Measurements from ENCODE around the gene FBXO5. TPM values are rescaled to one million over a fixed set of nuclear protein-coding genes. Genes with fewer than 3 reads are reported as not detected.
"Not testable (repeated sequence)": the region's sequence is repeated elsewhere in the genome, so short reads cannot be mapped to it uniquely, and the experiment has no call there.

The FBXO5 gene
- total RNA-seq, 2 experiments from 2014 or later: 68.7 to 71.2 TPM

DNA sequence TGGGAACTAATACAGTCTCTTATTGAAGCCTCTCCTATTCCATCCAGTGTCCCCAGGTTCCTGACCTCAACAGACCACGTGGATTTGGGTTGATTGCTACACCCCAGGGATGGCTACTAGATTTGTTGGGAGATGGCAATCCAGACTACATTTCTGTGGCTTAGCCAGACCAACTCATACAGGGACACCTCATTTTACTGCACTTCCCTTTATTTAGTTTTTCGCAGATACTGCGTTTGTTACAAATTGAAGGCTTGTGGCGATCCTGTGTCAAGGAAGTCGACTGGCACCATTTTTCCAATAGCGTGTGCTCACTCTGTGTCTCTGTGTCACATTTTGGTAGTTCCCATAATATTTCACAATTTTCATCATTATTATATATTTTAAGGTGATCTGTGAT is 30.0 kb upstream of the FBXO5 start:
- ChIA-PET POLR2A (no interaction called here), CTCF (no interaction called here)
- H3K4me1 Mint-ChIP-seq: no peaks in the 10 kb centered on the region
- H3K27me3 Mint-ChIP-seq: peaks cover 30% of the 10 kb centered on the region
- no peaks in the 10 kb centered on the region for H3K9me3 Mint-ChIP-seq
- no peak overlapping the region for H3K27ac Mint-ChIP-seq
- H3K4me3 Mint-ChIP-seq: no peak overlapping the region
- DNase-seq: no peak
- H3K36me3 Mint-ChIP-seq (ENCODE audit: low read depth): no peaks in the 10 kb centered on the region

GRCh38 chr6:153003366-153003690 is 20.5 kb upstream of the FBXO5 start:
- Mint-ChIP-seq H3K27me3 (peaks cover 1% of the 10 kb centered on the region), H3K4me3 (peak overlapping the region; percentile 91), H3K36me3 (ENCODE audit: low read depth) (peaks cover 32% of the 10 kb centered on the region), H3K9me3 (peaks cover 5% of the 10 kb centered on the region), H3K4me1 (peaks cover 39% of the 10 kb centered on the region), H3K27ac (peak overlapping the region; percentile 77)
- ChIA-PET POLR2A (interaction anchor here (2.2 to 10.0 kb wide), 2 partner anchors 18 to 22 kb away, joined by 7 to 151 read pairs; partner anchors contain the start of gene FBXO5), CTCF (interaction anchor here (1.0 kb wide), 1 partner anchor 20 kb away, joined by 4 read pairs; the partner anchor contains the start of gene FBXO5)
- DNase-seq: no peak

DNA sequence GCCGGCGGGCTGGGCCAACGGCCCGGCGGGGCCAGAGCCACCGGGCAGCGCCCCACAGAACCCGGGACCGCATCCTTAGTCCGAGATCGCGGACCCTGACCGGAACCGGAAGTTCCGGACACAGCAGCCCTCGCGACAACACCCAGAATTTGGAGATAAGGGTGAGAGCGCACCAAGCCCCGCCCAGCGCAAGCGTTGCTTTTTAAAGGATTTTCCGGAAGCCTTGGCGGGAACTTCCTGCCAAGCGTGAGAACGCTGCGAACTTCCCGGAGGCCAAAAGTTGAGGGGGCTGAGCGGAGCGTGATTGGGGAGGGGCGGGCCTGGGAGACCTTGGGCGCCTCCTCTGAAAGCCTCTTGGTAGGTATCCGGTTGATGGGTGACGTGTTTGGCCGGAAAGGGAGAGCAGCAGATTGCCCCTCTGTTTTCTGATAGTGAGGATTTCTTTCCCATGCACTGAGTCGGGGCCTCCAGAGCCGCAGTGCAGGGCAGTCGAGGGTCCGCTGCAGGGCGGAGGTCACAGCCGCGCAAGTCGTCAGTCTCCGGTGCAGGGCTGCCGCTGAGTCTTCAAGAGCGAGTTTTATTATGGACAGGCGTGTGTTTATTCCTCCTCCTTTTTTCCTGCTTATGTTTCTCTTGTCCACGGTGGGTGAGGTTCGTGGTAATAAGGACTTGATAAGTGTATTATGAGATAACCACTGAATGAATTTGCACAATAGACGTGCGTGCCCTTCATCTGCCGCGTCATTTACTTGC is 19.9 kb upstream of the FBXO5 start, which contains the start of gene MTRF1L:
TSS of gene MTRF1L (minus strand) at position 97 of the 753 bp plus-strand sequence. CDS start at position 73, 24 bp downstream.
- DNase-seq: peak; percentile 89
- ChIA-PET POLR2A (interaction anchor here (0.8 to 10.0 kb wide), 6 partner anchors 18 to 1612 kb away, joined by 3 to 151 read pairs (median 6); partner anchors contain the start of gene FBXO5), CTCF (interaction anchor here (0.7 to 1.3 kb wide), 3 partner anchors 11 to 20 kb away, joined by 3 to 7 read pairs (median 4); partner anchors contain the start of gene FBXO5)
- H3K27me3 Mint-ChIP-seq: peaks cover 1% of the 10 kb centered on the region
- peaks cover 39% of the 10 kb centered on the region for H3K4me1 Mint-ChIP-seq
- peaks cover 5% of the 10 kb centered on the region for H3K9me3 Mint-ChIP-seq
- H3K27ac Mint-ChIP-seq: peak within 1 kb of the TSS; percentile 88
- H3K4me3 Mint-ChIP-seq: peak within 1 kb of the TSS; percentile 91
- peaks cover 35% of the 10 kb centered on the region for H3K36me3 Mint-ChIP-seq (ENCODE audit: low read depth)

DNA sequence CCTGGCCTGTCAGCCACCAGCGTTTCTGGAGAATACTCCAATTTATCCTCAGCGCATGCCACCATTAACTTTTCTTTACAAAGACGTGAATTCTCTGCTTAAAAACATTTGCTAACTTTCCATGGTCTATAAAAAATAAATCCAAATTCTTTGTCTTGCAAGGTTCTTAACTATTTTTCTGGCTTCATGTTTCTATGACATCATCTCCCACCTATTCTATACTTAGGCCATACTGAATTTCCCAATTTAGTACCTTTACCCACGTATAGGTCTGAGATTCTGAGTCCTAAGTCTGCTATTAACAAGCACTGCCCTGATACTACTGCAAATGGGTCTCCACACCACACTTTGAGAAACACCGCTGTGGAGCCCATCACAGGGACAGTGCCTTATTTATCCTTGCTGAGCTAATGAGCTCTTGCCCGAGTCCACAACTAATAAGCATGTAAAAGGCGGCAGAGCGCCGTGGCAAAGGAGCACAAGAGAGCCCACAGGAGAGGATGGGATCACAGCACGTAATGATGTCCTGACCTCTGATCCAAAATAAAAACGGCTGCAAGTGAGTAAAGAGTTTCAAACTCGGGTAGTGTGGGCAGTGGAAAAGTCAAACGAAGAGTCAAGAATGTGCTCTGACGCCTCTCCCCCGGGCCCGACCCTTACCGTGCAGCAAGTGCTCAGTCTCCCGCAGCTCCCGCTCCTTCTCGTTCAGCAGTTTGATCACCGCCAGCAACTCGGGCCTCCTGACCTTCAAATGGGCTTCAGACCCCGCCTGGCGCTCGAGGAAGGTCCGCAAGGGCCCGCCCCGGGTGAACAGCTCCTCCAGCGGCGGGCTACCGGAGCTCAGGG is 19.1 kb upstream of the FBXO5 start:
- Mint-ChIP-seq H3K27me3 (peaks cover 1% of the 10 kb centered on the region), H3K4me3 (peak overlapping the region; percentile 91), H3K4me1 (peaks cover 44% of the 10 kb centered on the region), H3K36me3 (ENCODE audit: low read depth) (peaks cover 42% of the 10 kb centered on the region), H3K27ac (peak overlapping the region; percentile 88), H3K9me3 (peaks cover 5% of the 10 kb centered on the region)
- DNase-seq: no peak
- CTCF ChIA-PET: interaction anchor here (0.7 to 1.4 kb wide), 3 partner anchors 10 to 28 kb away, joined by 3 to 7 read pairs (median 3); partner anchors contain the start of gene FBXO5
- POLR2A ChIA-PET: interaction anchor here (0.8 to 10.0 kb wide), 6 partner anchors 17 to 1612 kb away, joined by 3 to 151 read pairs (median 6); partner anchors contain the start of gene FBXO5

DNA sequence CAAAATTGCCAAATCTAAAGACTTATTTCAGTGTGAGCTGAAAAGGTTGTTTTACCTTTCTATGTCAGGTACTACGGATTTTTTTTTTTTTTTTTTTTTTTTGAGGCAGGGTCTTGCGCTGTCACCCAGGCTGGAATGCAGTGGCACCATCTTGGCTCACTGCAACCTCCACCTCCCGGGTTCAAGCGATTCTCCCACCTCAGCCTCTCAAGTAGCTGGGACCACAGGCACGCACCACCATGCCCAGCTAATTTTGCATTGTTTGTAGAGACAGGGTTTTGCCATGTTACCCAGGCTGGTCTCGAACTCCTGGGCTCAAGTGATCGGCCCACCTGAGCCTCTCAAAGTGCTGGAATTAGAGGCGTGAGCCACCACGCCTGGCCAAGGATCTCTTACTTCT is 17.9 kb upstream of the FBXO5 start:
- ChIA-PET POLR2A (interaction anchor here (1.2 to 10.0 kb wide), 7 partner anchors 9 to 30 kb away, joined by 4 to 151 read pairs (median 8); partner anchors contain the start of gene FBXO5), CTCF (interaction anchor here (1.0 to 1.6 kb wide), 4 partner anchors 16 to 27 kb away, joined by 3 to 4 read pairs (median 3); partner anchors contain the start of gene FBXO5)
- H3K4me1 Mint-ChIP-seq: peaks cover 55% of the 10 kb centered on the region
- peaks cover 54% of the 10 kb centered on the region for H3K36me3 Mint-ChIP-seq (ENCODE audit: low read depth)
- not testable (repeated sequence) for H3K9me3 Mint-ChIP-seq, H3K27me3 Mint-ChIP-seq, H3K27ac Mint-ChIP-seq, DNase-seq
- H3K4me3 Mint-ChIP-seq: peak overlapping the region; percentile 91

GRCh38 chr6:153000243-153000642 is 17.4 kb upstream of the FBXO5 start:
- Mint-ChIP-seq H3K27ac (no peak overlapping the region), H3K4me3 (peak overlapping the region; percentile 54), H3K27me3 (no peaks in the 10 kb centered on the region), H3K4me1 (peaks cover 60% of the 10 kb centered on the region), H3K36me3 (ENCODE audit: low read depth) (peaks cover 59% of the 10 kb centered on the region), H3K9me3 (peaks cover 5% of the 10 kb centered on the region)
- DNase-seq: no peak
- POLR2A ChIA-PET: interaction anchor here (0.7 to 10.0 kb wide), 7 partner anchors 8 to 30 kb away, joined by 3 to 151 read pairs (median 8); partner anchors contain the start of gene FBXO5
- CTCF ChIA-PET: interaction anchor here (0.6 to 1.6 kb wide), 5 partner anchors 15 to 27 kb away, joined by 3 to 4 read pairs (median 3); partner anchors contain the start of gene FBXO5

- H3K27ac Mint-ChIP-seq: peak overlapping the region; percentile 25
- ChIA-PET CTCF (interaction anchor here (0.6 kb wide), 1 partner anchor 18 kb away, joined by 3 read pairs; no protein-coding TSS in a partner anchor), POLR2A (interaction anchor here (0.7 to 10.0 kb wide), 5 partner anchors 8 to 29 kb away, joined by 3 to 151 read pairs (median 6); partner anchors contain the start of gene FBXO5)
- H3K4me3 Mint-ChIP-seq: peak overlapping the region; percentile 14
- not testable (repeated sequence) for H3K9me3 Mint-ChIP-seq, DNase-seq, H3K27me3 Mint-ChIP-seq
- H3K4me1 Mint-ChIP-seq: peaks cover 64% of the 10 kb centered on the region
- peaks cover 59% of the 10 kb centered on the region for H3K36me3 Mint-ChIP-seq (ENCODE audit: low read depth)
Observed at GRCh38 chr6:152999538-152999937, 16.7 kb upstream of the FBXO5 start.

GRCh38 chr6:152993847-152994246 is 11.0 kb upstream of the FBXO5 start:
- H3K36me3 Mint-ChIP-seq (ENCODE audit: low read depth): peaks cover 68% of the 10 kb centered on the region

DNA sequence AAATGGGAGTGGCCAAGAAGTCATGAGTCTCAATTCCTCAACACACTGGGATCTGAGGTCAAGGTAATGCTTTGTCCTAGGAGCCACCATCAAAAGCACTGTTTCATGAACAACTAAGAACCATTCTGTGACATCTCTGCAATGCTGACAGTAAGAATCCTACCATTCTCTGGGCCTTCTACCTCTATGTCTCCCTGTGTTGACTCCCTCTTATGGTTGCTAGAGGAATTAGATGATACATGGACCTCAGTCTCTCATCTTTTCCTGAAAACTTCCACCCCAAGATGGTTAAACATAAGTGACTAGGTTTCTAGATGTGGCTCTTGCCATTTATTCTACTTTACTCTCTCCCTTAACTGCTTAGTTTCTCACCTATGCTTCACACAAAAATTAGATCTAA is 10.6 kb upstream of the FBXO5 start:
- no peak overlapping the region for H3K27ac Mint-ChIP-seq
- no peak overlapping the region for H3K4me3 Mint-ChIP-seq

More at GRCh38 chr6:152993847-152994246, 11.0 kb upstream of the FBXO5 start:
- no peak for DNase-seq
- POLR2A ChIA-PET: no interaction called here
- H3K27me3 Mint-ChIP-seq: no peaks in the 10 kb centered on the region
- peak overlapping the region; percentile 5 for H3K27ac Mint-ChIP-seq
- H3K9me3 Mint-ChIP-seq: no peaks in the 10 kb centered on the region
- H3K4me1 Mint-ChIP-seq: peaks cover 54% of the 10 kb centered on the region
- CTCF ChIA-PET: no interaction called here
- no peak overlapping the region for H3K4me3 Mint-ChIP-seq

DNA sequence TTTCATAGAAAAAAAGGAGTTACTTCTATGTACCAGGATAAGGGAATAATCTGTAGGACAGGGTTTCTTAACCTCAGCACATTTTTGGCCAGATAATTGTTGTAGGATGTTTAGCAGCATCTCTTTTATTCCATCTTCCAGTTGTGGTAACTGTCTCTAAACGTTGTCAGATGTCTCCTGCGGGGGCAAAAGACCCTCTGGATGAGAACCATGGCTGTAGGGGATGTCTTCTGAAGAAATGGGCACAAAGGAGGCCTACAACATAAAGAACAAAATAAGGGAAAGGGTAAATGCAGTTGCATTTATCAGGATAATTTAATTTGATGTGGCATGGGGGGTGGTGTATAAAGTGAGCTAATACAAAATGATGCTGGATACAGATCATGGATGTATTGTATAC is 4.1 kb upstream of the FBXO5 start:
- ChIA-PET CTCF (interaction anchor here (0.6 kb wide), 1 partner anchor 1428 kb away, joined by 3 read pairs; no protein-coding TSS in a partner anchor), POLR2A (interaction anchor here (1.2 to 5.3 kb wide), 2 partner anchors 10 to 13 kb away, joined by 3 to 151 read pairs; partner anchors contain the start of gene MTRF1L)
- Mint-ChIP-seq H3K4me1 (peaks cover 28% of the 10 kb centered on the region), H3K36me3 (ENCODE audit: low read depth) (peaks cover 52% of the 10 kb centered on the region), H3K27me3 (no peaks in the 10 kb centered on the region), H3K9me3 (no peaks in the 10 kb centered on the region), H3K4me3 (no peak overlapping the region), H3K27ac (no peak overlapping the region)
- no peak for DNase-seq

More for the DNA sequence above, 10.6 kb upstream of the FBXO5 start:
- Mint-ChIP-seq H3K4me1 (peaks cover 53% of the 10 kb centered on the region), H3K36me3 (ENCODE audit: low read depth) (peaks cover 64% of the 10 kb centered on the region), H3K27me3 (no peaks in the 10 kb centered on the region), H3K9me3 (no peaks in the 10 kb centered on the region)
- ChIA-PET POLR2A (interaction anchor here (1.4 kb wide), 1 partner anchor 10 kb away, joined by 4 read pairs; the partner anchor contains the start of gene FBXO5), CTCF (no interaction called here)
- DNase-seq: no peak

GRCh38 chr6:152985300-152985699 is 2.5 kb upstream of the FBXO5 start:
- ChIA-PET POLR2A (interaction anchor here (1.5 to 5.3 kb wide), 2 partner anchors 8 to 15 kb away, joined by 5 to 151 read pairs; partner anchors contain the start of gene MTRF1L), CTCF (interaction anchor here (0.8 to 2.1 kb wide), 5 partner anchors 11 to 20 kb away, joined by 3 to 6 read pairs (median 3); no protein-coding TSS in a partner anchor)
- DNase-seq, H3K9me3 Mint-ChIP-seq, H3K27me3 Mint-ChIP-seq: not testable (repeated sequence)
- Mint-ChIP-seq H3K27ac (peak overlapping the region; percentile 96), H3K4me3 (peak overlapping the region; percentile 90), H3K36me3 (ENCODE audit: low read depth) (peaks cover 57% of the 10 kb centered on the region), H3K4me1 (peaks cover 35% of the 10 kb centered on the region)

DNA sequence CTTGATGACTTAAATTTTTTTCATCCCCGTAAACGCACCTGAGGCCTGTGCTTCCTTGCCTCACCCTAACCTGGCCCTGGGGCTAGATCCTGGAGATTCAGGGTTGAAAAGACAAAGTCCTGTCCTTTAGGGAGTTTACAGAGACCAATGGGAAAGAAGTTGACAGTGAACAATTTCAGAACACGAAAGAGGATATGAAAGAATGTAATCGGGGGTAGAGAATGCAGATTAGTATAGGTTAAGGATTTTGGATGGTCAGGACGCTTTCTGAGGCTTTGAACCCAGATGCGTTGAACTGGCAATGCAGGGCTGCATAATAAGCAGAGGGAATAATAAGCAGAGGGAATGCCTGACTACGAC is 1.7 kb upstream of the FBXO5 start:
- peak overlapping the region; percentile 96 for H3K27ac Mint-ChIP-seq
- CTCF ChIA-PET: interaction anchor here (0.8 to 2.1 kb wide), 2 partner anchors 11 to 16 kb away, joined by 3 to 6 read pairs; no protein-coding TSS in a partner anchor
- H3K36me3 Mint-ChIP-seq (ENCODE audit: low read depth): peaks cover 56% of the 10 kb centered on the region
- DNase-seq: no peak
- peak overlapping the region; percentile 90 for H3K4me3 Mint-ChIP-seq
- no peaks in the 10 kb centered on the region for H3K9me3 Mint-ChIP-seq
- peaks cover 38% of the 10 kb centered on the region for H3K4me1 Mint-ChIP-seq
- POLR2A ChIA-PET: interaction anchor here (1.5 to 5.3 kb wide), 4 partner anchors 8 to 800 kb away, joined by 5 to 151 read pairs (median 19); partner anchors contain the start of gene MTRF1L
- H3K27me3 Mint-ChIP-seq: no peaks in the 10 kb centered on the region
